ENCODE data around the gene C2orf49.

C2orf49 gene

DNA sequence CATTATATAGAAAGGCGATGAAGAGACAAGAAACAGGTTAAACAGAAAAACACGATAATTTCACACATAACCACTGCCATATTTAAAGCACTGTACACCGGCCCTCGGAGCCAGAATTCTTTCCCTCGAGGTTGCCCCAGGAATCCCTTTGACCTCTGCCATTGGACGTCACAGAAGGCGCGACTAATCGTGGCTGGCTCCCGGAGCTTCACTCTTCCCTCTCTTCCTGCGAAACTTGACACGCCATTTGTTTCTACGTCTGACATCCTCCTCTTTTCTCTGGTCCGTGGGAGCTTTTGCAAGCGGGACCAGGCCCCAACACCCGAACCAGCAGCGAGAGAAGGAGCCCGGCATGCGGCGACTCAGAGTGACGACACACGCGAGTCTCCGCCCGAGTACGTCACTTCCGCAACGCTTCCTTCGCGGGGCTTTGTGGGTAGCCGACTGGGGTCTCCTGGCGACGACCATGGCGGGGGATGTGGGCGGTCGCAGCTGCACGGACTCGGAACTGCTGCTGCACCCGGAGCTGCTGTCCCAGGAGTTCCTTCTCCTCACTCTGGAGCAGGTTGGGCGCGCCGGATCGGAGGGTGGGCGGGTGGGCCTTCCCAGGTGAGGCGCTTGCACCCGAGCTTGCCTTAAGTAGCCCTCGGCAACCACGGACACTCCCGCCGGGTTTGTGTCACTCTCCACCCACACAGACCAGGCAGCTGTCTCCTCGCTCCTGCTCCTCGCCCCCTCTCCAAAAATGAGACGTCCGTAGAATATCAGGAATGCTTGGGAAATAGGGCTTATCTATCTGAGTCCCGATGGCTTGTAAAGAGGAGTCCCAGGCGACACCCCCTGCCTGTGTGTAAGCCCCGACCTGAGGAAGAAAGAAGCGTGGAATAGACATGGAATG is at the start of gene C2orf49:
Gene C2orf49, plus strand, starts transcription at position 419 of the 898 bp plus-strand sequence. Its CDS starts 48 bp downstream, at position 467.
- DNase-seq: peak; percentile 91 to 92

DNA sequence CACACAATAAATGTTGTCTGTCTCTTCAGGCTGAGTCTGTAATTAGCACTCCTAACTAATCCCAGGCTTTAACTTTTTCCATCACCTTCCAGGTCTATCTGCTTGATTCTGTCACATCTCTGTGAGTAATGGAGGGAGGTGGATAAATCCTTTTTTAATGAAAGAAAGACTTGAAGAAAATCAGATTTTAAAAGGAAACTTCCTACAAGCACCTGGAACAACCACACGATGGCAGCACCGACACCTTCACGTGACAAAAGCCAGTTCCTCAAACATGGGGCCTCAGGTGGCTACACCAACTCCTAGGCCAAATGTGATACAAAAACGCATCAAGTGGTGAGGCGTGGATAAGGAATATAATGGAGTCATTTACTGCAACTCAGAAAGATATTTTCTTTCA is 49.6 kb upstream of the C2orf49 start:
- DNase-seq: no peak

DNA sequence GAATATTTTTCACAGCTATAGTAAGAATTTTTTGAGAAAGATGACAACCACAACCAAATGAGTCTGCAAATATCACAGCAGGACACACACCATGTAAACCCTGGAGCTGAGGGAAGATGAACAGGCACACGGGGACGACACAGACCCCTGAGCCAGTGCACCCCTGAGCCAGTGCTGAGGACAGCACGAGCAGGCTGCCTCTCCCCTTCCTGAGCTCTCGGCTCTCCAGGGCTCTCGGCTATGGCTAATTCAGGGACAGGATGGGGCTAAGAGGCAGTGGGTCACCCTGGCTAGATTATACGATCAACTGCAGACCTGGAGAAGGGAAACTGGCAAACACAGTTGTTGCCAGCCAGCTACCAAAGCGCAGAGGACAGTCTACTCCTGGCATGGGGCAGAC is 49.2 kb upstream of the C2orf49 start:
- no peak for DNase-seq

DNA sequence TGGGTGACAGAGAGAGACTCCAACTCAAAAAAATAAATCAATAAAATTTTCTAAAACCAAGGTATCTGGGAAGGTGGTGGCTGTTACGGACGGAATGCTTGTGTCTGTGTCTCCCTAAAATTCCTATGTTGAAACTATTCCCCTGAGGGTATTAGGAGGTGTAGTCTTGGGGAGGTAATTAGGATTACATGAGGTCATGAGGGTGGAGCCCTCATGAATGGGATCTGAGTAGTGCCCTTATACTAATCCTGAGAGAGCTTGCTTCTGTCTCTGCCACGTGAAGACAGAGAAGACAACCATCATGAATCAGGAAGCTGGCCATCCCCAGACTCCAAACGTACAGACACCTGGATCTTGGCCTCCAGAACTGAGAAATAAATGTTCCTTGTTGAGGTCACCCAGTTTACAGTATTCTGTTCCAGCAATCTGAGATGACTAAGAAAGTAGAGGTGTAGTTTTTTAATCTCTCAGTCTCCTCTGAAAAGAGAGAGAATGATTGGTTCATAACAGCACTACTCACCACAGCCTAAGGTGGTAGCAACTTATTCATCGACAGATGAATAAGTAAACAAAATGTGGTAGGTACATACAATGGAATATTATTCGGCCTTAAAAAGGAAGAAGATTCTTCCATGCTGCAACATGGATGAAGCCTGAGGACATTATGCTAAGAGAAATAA is 46.2 kb upstream of the C2orf49 start:
- no peak for DNase-seq

DNA sequence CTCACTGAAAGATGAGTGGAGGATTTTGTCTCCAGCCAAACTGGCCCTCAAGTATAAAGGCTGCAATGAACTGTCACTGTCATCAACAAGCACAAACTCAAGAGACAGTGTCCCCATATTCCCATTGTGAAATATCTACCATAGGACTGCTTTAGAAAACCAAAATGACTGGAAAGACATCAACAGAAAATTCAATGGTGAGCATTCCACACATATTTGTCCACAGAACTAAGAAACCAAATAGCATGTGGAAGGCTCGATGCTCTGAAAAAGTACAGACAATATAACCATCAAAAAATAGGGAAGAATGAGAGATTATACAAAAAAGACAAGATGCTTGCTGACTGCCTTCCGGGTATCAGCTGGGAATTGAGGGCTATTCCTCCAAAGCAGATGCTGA is 45.4 kb upstream of the C2orf49 start:
- no peak for DNase-seq

DNA sequence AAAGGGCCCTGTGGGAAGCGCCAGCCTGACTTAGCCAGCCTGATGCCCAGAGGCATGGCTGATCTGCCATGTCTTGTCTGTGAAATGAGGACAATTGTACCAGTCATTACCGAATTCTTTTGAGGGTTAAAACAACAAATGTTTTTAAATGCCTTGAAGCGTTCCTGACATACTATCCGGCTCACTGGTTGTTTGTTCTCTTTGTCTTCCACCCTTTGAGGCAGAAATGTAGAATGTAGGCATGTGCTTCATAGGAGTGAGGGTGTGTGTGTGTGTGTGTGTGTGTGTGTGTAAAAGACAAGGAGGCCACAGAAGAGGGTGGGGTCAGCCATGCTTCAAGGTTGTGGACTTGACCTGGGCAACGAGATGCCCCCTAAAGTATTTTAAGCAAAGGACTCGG is 43.3 kb upstream of the C2orf49 start:
- no peak for DNase-seq

DNA sequence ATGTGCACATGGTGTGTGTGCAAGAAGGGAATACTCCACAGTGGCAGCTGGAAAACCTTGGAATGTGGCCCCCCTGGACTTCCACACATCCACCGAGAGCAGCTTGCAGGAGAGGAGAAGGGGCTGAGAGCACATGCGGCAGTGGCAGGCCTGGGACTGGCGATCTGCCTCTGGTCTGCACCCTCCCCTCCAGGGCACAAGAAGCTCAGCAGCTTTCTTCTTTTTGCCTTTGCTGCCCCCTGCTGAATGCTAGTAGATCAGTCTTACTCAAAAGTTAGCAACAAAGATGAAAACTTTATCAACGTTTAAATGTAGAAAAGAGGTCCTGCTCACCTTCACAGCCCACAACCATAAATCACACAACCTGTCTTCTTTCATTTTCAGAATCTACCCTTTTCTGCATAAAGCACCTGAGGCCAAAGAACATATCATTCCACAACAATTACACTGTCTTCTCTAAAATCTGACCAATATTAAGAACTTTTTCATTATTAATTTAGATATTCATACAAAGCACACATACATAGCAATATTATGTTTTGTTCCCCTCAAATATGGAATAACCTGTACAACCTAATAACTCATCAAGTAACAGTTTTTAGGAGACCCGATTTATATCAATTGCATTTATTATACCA is 42.4 kb upstream of the C2orf49 start:
- DNase-seq: peak in 1 of 2 experiments; percentile 43

DNA sequence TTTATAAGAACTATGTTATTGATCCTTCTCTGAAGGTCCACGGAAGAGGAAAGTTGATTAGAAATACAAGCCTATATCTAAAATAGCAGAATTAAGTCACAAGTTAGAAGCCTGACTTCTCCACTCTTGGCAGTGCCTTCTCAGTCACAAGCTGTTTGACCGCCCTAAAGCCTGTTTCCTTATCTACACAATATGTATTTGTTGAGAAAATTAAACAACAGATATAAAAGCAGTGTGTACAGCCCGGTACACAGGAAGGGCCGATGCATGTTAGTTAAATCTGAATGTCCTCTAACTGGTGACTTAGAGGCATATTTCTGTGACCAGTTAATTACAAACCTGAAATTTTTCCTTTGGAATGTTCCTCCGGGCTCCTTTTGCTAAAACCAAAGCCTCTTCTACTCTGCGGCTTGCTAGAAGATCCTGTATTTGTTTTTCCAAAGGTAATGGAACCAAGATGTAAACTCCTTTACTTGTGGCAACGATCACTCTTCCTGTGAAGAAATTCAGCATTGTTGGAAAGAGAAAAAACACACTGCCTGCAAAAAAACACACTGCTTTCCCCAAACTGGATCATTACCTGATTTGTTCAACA is 41.2 kb upstream of the C2orf49 start:
- DNase-seq: no peak

DNA sequence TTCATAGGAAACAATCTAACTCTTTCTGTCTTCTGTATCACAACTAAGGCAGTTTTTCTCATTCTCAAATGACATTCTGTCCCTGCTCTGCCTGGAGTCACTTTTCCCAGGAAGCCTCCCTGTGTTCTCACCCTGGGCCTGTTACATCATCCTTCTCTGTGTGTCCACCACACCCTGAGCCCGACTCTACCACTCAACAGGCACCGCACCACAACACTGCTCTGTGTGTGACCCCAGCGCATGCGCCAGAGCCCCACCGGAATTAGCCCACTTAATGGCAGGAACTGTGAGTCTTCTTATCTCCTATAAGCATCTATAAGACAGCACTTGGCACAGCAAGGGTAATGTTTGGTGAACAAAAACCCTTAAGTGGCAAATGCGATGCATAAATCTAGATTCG is 40.1 kb upstream of the C2orf49 start:
- no peak for DNase-seq

DNA sequence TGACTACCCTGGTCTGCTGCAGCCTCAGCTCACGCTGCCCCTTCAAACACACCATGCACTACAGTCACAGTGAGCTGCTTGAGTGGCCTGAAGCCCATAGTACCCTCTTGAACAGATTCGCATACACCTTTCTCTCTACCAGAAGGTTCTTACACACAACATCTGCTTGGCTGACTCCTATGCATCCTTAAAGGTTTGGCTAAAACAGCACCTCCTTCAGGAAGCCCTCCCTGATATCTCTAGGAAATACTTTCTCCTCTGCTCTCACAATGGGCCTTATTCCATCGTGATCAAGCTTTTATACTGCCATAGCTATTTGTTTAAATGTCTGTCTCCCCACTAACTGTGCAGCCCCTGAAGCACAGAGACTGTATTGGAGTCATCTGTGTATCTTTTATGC is 39.3 kb upstream of the C2orf49 start:
- DNase-seq: no peak

DNA sequence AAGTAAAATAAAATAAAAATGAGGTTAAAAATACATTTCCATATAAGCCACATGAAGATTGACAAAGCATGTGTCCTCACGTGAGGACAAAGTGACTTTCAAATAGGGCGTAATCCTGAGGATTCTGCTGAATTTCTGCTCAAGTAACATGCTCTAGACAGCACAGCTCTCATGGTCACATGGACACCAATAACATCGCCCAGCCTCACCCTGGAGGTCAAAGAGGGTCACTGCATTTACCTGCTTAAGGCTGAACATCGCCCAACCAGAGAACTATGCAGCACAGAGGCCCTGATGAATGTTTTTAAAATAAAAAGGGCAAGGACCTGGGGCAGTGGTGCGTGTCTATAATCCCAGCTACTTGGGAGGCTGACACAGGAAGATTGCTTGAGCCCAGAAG is 38.0 kb upstream of the C2orf49 start:
- no peak for DNase-seq

DNA sequence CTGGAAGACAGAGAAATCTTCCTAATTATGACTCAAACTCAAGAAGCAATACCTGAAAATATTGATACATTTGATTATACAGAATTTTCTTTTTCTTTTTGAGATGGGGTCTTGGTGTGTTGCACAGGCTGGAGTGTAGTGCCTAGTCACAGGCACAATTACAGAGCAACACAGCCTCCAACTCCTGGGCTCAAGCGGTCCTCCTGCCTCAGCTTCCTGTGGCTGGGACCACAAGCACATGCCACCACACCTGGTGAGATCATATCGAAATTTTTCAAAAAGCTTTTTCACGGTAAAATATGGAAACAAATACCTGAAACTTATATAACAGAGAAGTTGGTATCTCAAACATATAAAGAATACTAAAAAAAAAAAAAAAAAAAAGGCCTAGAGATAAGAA is 35.7 kb upstream of the C2orf49 start:
- DNase-seq: no peak

DNA sequence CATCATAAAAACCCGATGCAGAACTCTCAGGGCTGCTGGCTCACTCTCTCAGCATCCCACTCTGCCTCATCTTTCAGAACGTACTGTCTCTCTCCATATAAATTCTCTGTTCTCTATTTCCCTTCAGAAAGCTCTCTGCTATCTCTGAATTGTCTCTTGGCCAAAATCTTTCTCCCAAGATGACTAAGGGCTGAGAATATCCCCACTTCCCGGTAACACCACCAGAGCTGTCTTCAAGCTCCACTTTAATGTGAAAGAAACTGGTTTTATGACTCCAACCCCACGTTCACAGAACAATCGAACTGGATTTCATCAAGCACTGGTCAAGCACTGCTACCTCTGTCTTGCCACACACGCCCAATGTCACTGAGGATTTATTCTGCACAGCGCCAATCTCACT is 30.2 kb upstream of the C2orf49 start:
- no peak for DNase-seq

DNA sequence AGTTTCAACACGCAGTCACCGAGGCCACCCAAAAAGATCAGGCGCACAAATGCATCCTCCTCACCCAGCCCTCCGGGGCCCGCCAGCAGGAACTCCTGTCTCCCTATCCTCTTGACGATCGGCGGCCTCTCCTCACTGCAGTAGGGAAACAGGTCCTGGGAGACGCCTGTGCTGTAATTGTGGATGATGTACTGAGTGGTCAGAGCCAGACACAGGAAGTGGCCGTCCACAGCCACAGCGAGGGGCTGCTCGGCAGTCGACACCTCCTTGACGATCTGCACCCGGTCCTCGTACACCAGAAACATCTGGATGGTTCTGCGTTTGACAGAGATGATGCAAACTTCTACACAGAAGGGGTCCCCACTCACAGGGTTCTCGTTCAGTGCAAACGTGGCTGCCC is 29.8 kb upstream of the C2orf49 start:
- no peak for DNase-seq

DNA sequence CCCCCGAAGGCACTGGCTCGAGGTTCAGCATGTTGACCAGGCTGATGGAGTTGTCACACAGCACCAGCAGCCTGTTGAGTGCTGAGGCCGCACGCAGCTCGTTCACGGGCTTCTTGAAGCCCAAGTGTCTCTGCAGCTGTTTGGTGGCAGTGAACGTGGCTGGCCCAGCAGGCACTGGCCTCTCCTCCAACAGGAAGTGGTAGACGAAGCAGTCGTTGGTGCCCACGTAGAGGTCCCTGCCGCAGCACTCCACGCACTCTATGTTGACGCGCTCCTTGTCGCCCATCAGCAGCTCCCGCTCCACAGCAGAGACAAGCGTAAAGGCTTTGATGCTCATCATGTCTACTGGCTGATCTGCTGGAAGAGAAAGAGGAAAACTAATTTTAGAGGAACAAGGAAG is 29.4 kb upstream of the C2orf49 start:
- DNase-seq: no peak

DNA sequence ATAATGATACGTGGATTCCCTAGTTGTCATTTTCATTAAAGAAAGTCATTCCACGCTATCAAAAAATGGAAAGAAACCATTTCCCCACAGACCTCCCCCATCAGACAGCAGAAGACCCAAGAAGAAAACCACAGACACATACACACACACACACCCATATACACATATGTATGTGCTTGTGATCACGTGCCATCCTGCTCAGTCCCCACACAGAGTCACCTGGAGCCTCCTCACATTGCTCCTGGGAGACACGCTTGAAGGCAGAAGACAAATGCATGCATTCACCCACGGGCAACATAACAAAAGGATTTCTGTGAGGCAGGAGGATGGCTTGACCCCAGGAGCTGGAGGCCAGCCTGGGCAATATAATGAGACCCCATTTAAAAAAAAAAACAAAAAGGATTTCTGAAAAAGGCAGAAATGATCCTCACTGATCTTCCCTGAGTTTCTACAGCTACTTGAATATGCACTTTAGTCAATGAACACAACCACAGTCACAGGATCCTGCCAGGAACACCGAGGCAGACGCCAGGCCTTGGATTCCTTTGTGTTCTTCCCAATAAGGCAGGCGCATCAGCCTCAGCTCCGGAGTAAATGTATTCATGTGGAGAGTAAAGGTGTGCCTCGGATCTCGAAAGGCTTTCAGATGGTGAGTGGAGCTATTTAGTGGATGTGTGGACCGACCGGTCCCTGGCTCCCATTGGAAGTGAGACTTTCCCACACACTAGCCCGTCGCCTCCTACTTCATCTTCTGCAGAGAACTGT is 28.8 kb upstream of the C2orf49 start:
- DNase-seq: no peak

DNA sequence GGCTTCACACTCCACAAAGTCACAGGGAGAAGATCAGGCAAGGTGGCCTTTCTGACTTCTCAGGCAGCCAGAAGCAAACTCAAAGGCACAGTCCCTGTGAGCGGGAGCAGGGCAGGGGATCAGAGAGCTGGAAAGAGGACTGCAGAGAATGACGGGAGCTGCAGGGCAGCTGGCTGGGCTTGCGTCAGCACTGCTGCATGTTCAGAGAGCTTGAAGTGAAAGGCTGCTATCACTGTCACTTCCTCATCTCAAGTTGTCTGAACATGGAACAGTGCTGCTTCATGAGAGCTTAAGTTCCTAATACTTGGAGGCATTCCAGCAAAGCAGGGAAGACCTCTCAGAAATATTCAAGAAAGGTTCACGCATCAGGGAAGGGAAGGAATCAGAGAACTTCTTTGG is 28.2 kb upstream of the C2orf49 start:
- DNase-seq: no peak

DNA sequence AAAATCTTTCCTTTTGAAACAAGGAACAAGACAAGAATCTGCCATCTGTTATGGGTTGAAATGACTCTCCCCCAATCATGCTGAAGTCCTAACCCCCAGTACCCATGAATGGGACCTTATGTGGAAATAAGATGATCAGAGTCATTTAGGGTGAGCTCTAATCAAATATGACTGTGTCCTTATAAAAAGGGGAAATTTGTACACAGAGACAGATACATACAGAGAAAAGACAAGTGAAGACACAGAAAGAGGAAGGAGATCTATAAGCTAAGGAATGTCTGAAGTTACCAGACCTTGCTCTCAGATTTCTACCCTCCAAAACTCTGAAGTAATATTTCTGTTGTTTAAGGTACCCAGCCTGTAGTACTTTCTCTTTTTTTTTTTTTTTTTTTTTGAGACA is 23.5 kb upstream of the C2orf49 start:
- DNase-seq: no peak

DNA sequence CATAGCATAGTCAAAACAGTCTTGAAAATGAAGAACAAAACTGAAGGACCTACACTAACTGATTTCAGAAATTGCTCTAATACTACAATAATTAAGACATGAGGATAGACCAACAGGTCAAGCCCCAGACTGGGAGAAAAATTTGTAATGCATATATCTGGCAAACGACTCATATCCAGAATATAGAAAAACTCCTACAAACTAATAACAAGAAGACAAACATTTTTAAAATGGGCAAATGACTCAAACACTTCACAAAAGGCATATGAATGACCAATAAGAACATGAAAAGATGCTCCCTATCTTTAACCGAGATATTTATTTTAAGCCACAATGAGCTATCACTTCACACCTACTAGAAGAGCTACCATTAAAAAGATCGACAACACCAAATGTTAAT is 22.0 kb upstream of the C2orf49 start:
- no peak for DNase-seq

DNA sequence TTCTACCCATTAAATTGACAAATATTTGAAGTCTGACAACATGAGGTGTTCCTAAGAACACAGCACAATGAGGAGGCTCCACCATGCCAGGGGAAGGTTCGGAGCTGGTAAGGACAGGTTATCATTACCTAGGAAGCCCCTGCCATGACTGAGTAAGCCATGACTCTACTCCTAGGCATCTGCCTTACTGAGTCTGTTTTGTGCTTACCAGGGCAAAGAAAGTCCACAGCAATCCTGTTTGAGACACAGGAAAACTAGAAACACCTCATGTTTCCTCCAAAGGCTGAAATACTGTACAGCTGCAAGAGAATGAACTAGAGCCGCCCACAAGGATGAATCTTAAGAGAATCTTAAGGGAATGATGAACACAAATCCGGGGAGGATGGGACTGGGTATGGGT is 19.4 kb upstream of the C2orf49 start:
- no peak for DNase-seq

DNA sequence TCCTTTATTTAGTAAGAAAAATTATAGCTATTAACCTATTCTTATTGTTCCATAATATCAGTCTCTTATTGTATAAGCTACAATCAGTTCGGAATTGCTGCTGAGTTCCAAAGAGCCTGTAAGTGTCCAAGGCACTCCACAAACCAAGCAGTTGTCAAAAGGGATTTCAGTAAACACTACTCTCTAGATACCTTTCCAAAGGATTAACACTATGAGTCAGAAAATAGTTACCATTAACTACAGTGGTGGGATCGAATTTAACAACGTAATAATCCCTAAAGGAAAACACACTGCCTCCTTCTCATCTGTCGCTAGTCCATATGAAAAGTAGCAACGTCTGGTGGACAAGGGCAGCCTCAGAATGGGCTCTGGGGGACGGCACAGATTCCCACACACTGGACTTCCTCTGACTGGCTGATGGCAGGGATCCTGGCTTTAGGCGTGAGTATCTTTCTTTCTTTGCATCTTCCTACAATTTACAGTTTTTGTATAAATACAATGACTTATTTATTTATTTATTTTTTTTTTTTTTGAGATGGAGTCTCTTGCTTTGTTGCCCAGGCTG is 16.6 kb upstream of the C2orf49 start:
- no peak for DNase-seq

DNA sequence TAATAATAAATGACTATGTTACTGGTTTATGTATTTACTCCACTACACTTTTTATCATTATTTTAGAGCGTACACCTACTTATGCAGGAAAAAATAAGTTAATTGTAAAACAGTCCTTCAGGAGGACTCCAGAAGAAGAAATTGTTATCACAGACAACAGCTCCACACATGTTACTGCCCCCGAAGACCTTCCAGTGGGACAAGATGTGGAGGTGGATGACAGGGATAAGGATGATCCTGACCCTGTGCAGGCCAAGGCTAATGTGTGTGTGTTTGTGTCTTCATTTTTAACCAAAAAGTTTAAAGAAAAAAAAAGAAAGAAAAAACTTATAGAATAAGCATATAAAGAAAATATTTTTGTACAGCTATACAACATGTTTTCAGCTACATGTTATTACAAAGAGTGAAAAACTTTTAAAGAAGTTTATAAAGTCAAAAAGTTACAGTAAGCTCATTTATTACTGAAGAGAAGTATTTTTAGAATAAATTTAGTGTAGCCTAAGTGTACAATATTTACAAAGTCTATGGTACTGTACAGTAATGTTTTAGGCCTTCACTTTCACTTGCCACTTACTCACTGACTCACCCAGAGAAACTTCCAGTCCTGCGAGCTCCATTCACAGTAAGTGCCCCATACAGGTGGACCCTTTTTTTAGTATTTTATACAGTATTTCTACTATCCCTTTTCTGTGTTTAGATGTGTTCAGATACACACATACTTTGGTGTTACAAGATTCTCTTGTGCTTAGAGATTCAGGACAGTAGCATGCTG is 15.3 kb upstream of the C2orf49 start:
- no peak for DNase-seq

Measured in NCI-H446 (cell line).